HG03097 (cell line): ENCODE results near the gene ADAMTS18.

ENCODE experiments used
- ATAC-seq: cut with Tn5 transposase; IDR thresholded peaks from one replicate; pipeline ENCODE4 v1.9.1; 2021; ENCODE audit not compliant: unreplicated experiment, low FRiP score

Gene ADAMTS18

GRCh38 chr16:77396461-77396860, 38.4 kb downstream of the ADAMTS18 start:
- no peak for ATAC-seq

- no peak for ATAC-seq
These were observed 40.1 kb downstream of the ADAMTS18 start for GRCh38 chr16:77394699-77395098.

- ATAC-seq, result no peak
These were observed 40.9 kb downstream of the ADAMTS18 start for GRCh38 chr16:77393955-77394354.

- ATAC-seq, result no peak
These were observed 47.0 kb downstream of the ADAMTS18 start for GRCh38 chr16:77387815-77388209.

- no peak for ATAC-seq
These were observed 47.7 kb downstream of the ADAMTS18 start for GRCh38 chr16:77386831-77387814.

- no peak for ATAC-seq
These were observed 49.4 kb downstream of the ADAMTS18 start for GRCh38 chr16:77385481-77385880.

GRCh38 chr16:77383606-77384187, 51.1 kb downstream of the ADAMTS18 start:
- ATAC-seq, result no peak

GRCh38 chr16:77376358-77376757, 58.5 kb downstream of the ADAMTS18 start:
- no peak for ATAC-seq

- no peak for ATAC-seq
These were observed 59.4 kb downstream of the ADAMTS18 start for GRCh38 chr16:77375396-77375795.

- no peak for ATAC-seq
These were observed 60.5 kb downstream of the ADAMTS18 start for GRCh38 chr16:77374384-77374783.

GRCh38 chr16:77373726-77374125, 61.1 kb downstream of the ADAMTS18 start:
- no peak for ATAC-seq

- ATAC-seq, result no peak
These were observed 70.1 kb downstream of the ADAMTS18 start for GRCh38 chr16:77364770-77365169.

- ATAC-seq, result no peak
These were observed 75.8 kb downstream of the ADAMTS18 start for GRCh38 chr16:77359065-77359502.

GRCh38 chr16:77353587-77354263, 81.1 kb downstream of the ADAMTS18 start:
- ATAC-seq, result no peak

- ATAC-seq, result no peak
These were observed 90.5 kb downstream of the ADAMTS18 start for GRCh38 chr16:77344341-77344740.

- ATAC-seq, result no peak
These were observed 98.2 kb downstream of the ADAMTS18 start for GRCh38 chr16:77336637-77337036.

- ATAC-seq, result no peak
These were observed 99.1 kb downstream of the ADAMTS18 start for GRCh38 chr16:77335652-77336234.

- no peak for ATAC-seq
These were observed 102.0 kb downstream of the ADAMTS18 start for GRCh38 chr16:77332792-77333191.

GRCh38 chr16:77331802-77332586, 102.8 kb downstream of the ADAMTS18 start:
- ATAC-seq, result no peak

GRCh38 chr16:77331043-77331442, 103.8 kb downstream of the ADAMTS18 start:
- ATAC-seq, result no peak
